Tibial artery (tissue), 4 donors: ENCODE results near the gene GSK3B.

Experiments used
- DNase-seq, 2 donors: peaks; one replicate each; pipeline ENCODE4 v3.0.0-alpha.2; 2019
- H3K27ac ChIP-seq, 2 donors: fragments of 200-600 bp; sonication (generic) in 1 of 2; 1 replicate in 1 of 2; 2 replicates in 1 of 2; pipeline ENCODE4 v1.5.1; 2018 to 2019; ENCODE audit warnings: mild to moderate bottlenecking in 1 of 2
- H3K27me3 ChIP-seq, 2 donors: fragments of 200-600 bp; sonication (generic) in 1 of 2; one replicate each; pipeline versions ENCODE4 v1.5.1 to v1.6.0; 2016 to 2019
- H3K36me3 ChIP-seq, 3 donors: fragments of 200-600 bp; sonication (generic) in 2 of 3; one replicate each; pipeline ENCODE4 v1.5.1; 2016 to 2019; ENCODE audit warnings: mild to moderate bottlenecking in 2 of 3
- H3K4me1 ChIP-seq, 4 donors: fragments of 200-600 bp; sonication (generic) in 2 of 4; 1 replicate in 3 of 4; 2 replicates in 1 of 4; pipeline ENCODE4 v1.5.1; 2016 to 2019
- H3K4me3 ChIP-seq, 2 donors: fragments of 200-600 bp; sonication (generic) in 1 of 2; 1 replicate in 1 of 2; 2 replicates in 1 of 2; pipeline ENCODE4 v1.5.1; 2018 to 2019; ENCODE audit warnings: mild to moderate bottlenecking in 2 of 2
- H3K9me3 ChIP-seq, 3 donors: fragments of 200-600 bp; sonication (generic) in 1 of 3; one replicate each; pipeline ENCODE4 v1.5.1; 2016 to 2019
- CTCF ChIP-seq, 2 experiments: fragments of 200-600 bp in 1 of 2; fragments of 450-650 bp in 1 of 2; IDR thresholded peaks; one replicate each; pipeline ENCODE4 v1.5.1; 2017 to 2019; ENCODE audit warnings: antibody characterized with exemption in 2 of 2, mild to moderate bottlenecking in 1 of 2, moderate library complexity in 1 of 2
- intact Hi-C: fragments of 100-400 bp; cut with DNase I; formaldehyde crosslinking; loops from one replicate; pipeline ENCODE4 v1.15.0; 2023; ENCODE audit warnings: low total_unique reads

The GSK3B gene

GRCh38 chr3:119912220-119912619 is 182.0 kb downstream of the GSK3B start:
- intact Hi-C loops: no loop called here
- H3K27ac ChIP-seq: no peak overlapping the region
- H3K36me3 ChIP-seq: peaks cover 6 to 16% (median 14%) of the 10 kb centered on the region in 3 donors
- H3K27me3 ChIP-seq: no peaks in the 10 kb centered on the region
- no peak for TF ChIP-seq CTCF (IDR thresholded peaks at IDR 0.05)
- H3K4me3 ChIP-seq: no peak overlapping the region
- H3K4me1 ChIP-seq: peaks cover 0 to 6% (median 2%) of the 10 kb centered on the region in 4 donors
- DNase-seq: no peak
- no peaks in the 10 kb centered on the region for H3K9me3 ChIP-seq

GRCh38 chr3:119911748-119912147 is 182.5 kb downstream of the GSK3B start:
- no peak overlapping the region for H3K4me3 ChIP-seq
- H3K9me3 ChIP-seq: no peaks in the 10 kb centered on the region
- TF ChIP-seq CTCF (IDR thresholded peaks at IDR 0.05): no peak
- intact Hi-C loops: no loop called here
- H3K4me1 ChIP-seq: peaks cover 0 to 6% (median 2%) of the 10 kb centered on the region in 4 donors
- DNase-seq: no peak
- no peaks in the 10 kb centered on the region for H3K27me3 ChIP-seq
- H3K36me3 ChIP-seq: peaks cover 6 to 16% (median 14%) of the 10 kb centered on the region in 3 donors
- no peak overlapping the region for H3K27ac ChIP-seq

- H3K27ac ChIP-seq: no peak overlapping the region
- intact Hi-C loops: no loop called here
- H3K4me1 ChIP-seq: no peaks in the 10 kb centered on the region
These were observed 192.2 kb downstream of the GSK3B start for GRCh38 chr3:119902061-119902460.

GRCh38 chr3:119901148-119901547 is 193.1 kb downstream of the GSK3B start:
- Histone ChIP-seq H3K36me3 (peaks cover 9 to 13% (median 12%) of the 10 kb centered on the region in 3 donors), H3K27me3 (no peaks in the 10 kb centered on the region), H3K4me3 (no peak overlapping the region), H3K27ac (no peak overlapping the region), H3K9me3 (no peaks in the 10 kb centered on the region), H3K4me1 (no peaks in the 10 kb centered on the region)
- TF ChIP-seq CTCF (IDR thresholded peaks at IDR 0.05): no peak
- no peak for DNase-seq
- intact Hi-C loops: no loop called here

More at GRCh38 chr3:119902061-119902460, 192.2 kb downstream of the GSK3B start:
- no peak overlapping the region for H3K4me3 ChIP-seq
- no peak for TF ChIP-seq CTCF (IDR thresholded peaks at IDR 0.05)
- no peaks in the 10 kb centered on the region for H3K9me3 ChIP-seq
- H3K36me3 ChIP-seq: peaks cover 9 to 13% (median 12%) of the 10 kb centered on the region in 3 donors
- H3K27me3 ChIP-seq: no peaks in the 10 kb centered on the region
- DNase-seq: no peak

- intact Hi-C loops: no loop called here
- H3K27me3 ChIP-seq: no peaks in the 10 kb centered on the region
- TF ChIP-seq CTCF (IDR thresholded peaks at IDR 0.05): no peak
- no peaks in the 10 kb centered on the region for H3K9me3 ChIP-seq
- no peak overlapping the region for H3K27ac ChIP-seq
- H3K36me3 ChIP-seq: peaks cover 0 to 6% (median 5%) of the 10 kb centered on the region in 3 donors
- no peaks in the 10 kb centered on the region for H3K4me1 ChIP-seq
- DNase-seq: no peak
- H3K4me3 ChIP-seq: no peak overlapping the region
These were observed 195.1 kb downstream of the GSK3B start for GRCh38 chr3:119899192-119899511.
